GM21515 (cell line): ENCODE measurements around the gene MEGF11.
"Not testable (repeated sequence)": the region's sequence is repeated elsewhere in the genome, so short reads cannot be mapped to it uniquely, and the experiment has no call there.

ENCODE experiments used
- ATAC-seq: cut with Tn5 transposase; IDR thresholded peaks from one replicate; pipeline ENCODE4 v1.9.1; 2021; ENCODE audit not compliant: unreplicated experiment

MEGF11 gene

DNA sequence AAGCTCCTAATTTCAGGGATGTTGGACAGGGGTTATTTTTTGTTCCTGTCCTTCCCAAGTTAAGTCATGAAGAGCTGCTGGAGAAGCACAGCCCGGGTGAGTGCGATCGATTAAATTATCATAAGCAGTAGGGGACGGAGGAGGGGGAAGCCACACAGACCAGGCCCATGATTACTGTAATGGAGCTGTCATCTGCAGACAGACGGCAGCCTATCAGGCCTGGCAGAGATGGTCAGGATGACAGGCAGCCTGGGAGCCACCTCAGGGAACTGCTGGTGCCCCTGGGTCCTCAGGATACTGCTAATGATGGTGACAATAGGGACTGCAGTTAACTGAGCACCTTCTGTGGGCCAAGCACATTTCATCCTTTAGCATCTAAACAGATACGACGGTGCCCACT lies 236.6 kb downstream of the MEGF11 start:
- no peak for ATAC-seq

- no peak for ATAC-seq
Observed at GRCh38 chr15:66016199-66016598, 237.4 kb downstream of the MEGF11 start.

- ATAC-seq = no peak
Observed at GRCh38 chr15:66014635-66015182, 238.8 kb downstream of the MEGF11 start.

DNA sequence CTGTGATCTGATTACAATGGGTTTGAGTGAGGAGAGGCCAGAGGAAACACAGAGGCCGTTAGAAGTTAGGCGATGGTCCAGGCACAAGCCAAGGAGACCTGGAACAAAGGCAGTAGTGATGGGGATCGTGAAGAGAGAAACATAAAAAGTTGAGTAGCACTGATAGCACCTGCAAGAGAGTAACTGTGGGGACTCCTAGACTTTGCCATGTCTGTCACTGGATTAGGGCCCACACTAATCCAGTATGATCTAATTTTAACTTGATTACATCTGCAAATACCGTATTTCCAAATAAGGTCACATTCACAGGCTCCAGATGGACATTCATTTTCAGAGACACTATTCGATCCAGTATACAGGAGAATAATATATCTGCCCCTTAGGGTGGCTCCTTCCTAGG lies 239.5 kb downstream of the MEGF11 start:
- no peak for ATAC-seq

GRCh38 chr15:66008940-66009562 lies 244.5 kb downstream of the MEGF11 start:
- no peak for ATAC-seq

DNA sequence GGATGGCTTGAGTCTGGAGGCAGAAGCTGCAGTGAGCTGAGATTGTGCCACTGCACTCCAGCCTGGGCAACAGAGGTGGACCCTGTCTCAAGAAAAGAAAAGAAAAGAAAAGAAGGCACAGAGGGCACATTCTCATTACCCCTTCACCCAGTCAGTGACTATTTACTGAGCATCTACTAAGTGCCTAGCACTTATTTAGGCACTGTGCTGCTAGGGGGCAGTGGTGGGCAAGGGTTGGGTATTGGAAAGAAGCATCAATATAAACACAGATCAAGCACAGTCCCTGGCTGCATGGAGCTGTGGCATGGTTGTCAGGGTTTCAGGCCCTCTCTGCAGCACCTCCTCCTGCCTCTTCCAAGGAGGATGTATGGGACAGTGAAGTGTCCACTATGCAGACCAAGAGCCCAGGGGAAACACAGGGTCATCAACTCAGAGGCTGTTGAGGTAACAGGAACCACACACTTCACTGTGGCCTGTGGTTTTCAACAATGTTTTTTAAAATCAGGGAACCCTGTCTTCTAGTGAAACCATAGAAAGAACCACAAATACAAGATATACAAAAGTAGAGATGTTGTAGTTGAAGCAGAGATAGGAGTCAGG lies 245.8 kb downstream of the MEGF11 start:
- no peak for ATAC-seq

DNA sequence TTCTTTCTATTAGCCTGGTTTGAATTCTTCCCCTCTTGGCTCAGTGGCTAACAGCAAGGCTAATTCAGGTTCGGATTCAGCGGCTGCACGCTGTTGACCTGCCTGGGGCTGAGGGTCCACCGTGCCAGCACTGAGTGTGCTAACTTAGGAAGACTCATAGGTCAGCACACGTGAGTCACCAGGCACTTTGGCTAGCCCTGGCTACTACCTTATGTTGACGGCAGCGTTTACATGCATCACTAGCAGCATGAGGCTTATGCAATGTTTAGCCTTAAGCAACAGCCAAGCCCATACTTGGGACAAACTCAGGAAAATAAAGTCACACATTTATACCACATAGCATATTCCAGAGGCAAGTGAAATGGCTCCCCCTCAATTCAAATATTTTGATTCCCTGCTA lies 246.6 kb downstream of the MEGF11 start:
- ATAC-seq = no peak

- ATAC-seq = no peak
Observed at GRCh38 chr15:66004618-66005262, 248.8 kb downstream of the MEGF11 start.

DNA sequence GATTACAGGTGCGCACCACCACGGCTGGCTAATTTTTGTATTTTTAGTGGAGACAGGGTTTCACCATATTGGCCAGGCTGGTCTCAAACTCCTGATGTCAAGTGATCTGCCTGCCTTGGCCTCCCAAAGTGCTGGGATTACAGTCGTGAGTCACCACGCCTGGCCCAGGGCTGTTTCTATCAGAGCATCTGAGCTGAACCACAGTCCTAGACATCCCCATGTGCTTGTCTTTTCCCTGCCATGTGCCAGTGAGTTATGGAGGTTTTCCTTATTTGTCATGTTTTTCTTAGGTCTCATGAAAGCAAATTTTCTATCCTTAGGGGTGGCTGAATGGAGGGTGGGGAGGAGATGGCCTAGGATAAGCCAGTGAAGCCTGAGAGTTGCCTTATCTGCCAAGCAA lies 250.4 kb downstream of the MEGF11 start:
- ATAC-seq = not testable (repeated sequence)

DNA sequence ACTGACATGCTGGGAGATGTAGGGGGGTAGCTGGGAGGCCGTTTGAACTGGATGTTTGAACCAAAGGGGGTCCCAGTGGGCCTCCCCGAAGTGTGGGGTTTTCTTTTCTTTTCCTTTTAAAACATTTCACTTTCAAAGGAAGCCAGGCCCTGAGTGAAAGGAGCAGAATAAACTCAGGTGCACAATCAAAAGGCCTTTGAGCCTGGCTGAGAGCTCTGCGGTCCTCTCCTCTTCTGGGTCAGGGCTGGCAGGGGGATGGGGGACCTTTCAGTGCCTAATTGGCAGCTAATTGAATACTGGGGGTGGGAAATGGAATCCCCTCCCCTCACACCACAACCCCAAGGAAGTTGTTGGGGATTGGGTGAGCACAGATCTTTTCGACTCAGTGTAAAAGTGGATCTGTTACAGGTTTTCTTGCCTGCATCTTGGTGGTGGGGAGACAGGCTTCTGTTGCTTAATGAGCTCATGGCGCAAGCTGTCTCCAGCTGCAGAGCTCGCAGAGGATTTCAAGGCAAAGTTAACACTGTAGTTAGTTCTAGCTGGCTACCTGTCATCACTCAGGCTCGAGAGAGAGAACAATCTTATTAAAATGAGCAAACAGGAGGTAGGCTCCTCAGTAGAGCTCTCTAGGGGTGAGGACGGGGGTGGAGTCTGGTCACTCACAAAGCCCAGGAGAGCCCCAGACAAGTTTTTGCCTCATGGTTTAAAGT lies 251.7 kb downstream of the MEGF11 start:
- no peak for ATAC-seq

- no peak for ATAC-seq
Observed at GRCh38 chr15:66001042-66001441, 252.5 kb downstream of the MEGF11 start.

GRCh38 chr15:65998486-65998885 lies 255.1 kb downstream of the MEGF11 start:
- ATAC-seq = no peak

GRCh38 chr15:65996901-65997300 lies 256.6 kb downstream of the MEGF11 start:
- no peak for ATAC-seq

DNA sequence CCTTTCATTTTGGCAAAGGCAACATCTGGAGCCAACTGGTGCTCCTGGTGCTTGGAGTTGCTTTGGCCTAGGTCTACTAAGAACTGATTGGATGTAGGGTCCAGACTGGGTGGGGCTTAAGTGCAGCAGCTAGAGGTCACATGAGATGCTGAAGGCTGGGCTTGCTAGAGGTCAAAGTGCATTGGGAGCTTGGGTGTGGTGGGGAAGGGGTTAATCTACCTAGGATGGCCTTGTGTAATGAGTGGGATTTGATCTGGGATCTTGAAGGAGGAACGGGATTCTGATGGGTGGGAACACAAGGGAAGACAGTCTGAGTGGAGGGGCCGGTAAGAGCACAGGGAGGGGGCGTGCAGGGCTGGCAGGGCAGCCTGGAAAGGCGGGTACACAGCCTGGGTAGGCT lies 258.7 kb downstream of the MEGF11 start:
- no peak for ATAC-seq

DNA sequence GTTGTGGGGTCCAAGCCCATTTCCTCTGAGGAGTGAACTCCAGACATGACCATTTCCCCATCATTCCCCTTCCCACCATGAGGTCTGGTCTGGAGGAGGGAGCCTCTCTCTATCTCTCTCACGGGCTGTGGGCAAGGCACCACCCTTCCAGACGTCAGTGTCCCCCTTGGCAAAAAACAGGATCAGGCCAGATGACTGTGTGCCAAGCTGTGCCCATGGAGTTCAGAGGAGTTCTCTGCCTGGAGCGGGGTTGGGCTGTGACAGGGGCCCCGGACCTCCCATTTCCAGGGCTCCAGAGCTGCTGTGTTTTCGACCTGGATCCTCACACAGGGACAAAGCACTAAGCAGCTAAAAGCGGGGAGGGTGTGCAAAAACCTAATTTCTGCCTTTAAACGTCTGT lies 259.8 kb downstream of the MEGF11 start:
- no peak for ATAC-seq

DNA sequence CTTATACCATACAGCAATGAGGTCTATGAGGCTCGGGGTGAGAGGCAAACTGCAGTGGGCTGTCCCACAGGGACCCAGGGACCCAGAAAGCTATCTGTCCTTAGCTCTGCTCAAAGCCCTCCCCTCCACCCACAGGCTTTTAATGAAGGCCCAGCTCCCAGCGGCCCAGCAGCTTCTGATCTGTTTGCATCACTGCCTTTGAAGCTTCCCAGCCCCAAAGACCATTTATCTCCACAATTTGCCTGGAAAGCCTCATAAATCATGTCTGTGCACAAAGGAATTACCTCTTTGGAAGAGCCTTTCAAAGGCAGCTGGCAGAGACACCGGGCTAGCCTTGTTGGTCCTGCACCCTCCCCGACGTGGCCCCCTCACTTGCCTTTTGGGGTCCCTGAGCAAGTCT lies 260.3 kb downstream of the MEGF11 start:
- ATAC-seq = no peak

- ATAC-seq = no peak
Observed at GRCh38 chr15:65991721-65992483, 261.6 kb downstream of the MEGF11 start.

DNA sequence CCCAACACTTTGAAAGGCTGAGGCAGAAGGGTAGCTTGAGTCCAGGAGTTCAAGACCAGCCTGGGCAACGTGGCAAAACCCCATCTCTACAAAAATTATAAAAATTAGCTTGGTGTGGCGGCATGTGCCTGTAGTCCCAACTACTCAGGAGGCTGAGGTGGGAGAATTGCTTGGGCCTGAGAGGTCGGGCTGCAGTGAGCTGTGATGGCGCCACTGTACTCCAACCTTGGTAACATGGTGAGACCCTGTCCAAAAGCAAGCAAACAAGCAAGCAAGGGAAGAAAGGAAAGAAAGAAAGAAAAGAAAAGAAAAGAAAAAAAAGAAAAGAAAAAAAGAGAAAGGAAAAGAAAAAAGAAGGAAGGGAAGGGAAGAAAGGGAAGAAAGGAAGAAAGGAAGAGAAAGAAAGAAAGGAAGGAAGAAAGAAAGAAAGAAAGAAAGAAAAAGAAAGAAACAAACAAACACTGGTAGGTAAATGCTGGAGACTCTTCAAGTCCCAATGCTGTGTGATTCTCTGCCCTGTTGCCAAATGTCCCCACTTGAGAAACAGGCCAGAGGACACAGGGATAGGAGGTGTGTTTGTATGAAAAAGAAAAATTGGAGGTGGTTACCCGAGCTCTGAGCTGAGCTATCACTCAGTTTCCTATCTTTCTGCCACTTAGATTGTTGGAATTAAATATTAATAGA lies 263.1 kb downstream of the MEGF11 start:
- ATAC-seq = no peak

DNA sequence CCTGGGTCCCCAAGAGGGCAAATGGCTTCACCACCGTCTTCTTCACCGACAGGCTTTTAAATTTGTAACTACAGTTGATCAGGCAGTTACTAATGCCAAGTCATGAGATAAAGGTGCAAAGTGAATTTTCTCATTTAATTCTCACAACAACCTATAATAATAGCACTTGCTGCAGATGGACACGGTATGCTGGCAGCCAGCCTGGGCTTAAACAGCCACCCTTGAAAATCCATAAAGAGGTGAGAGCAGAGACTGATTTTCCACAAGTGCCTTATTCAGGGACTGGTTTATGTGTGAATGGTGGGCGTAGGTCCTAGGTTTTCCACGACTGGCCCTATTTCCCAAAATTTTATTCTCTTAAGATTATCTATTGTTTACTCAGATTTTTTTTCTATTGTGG lies 266.4 kb downstream of the MEGF11 start:
- no peak for ATAC-seq

- no peak for ATAC-seq
Observed at GRCh38 chr15:65986416-65986815, 267.1 kb downstream of the MEGF11 start.
